Measurements from ENCODE around the gene SLC25A38.
"Not testable (repeated sequence)": the region's sequence is repeated elsewhere in the genome, so short reads cannot be mapped to it uniquely, and the experiment has no call there.

The SLC25A38 gene

GRCh38 chr3:39404943-39405686 is 21.9 kb downstream of the SLC25A38 start:
- no peak for DNase-seq
- in situ Hi-C loops (cut with HindIII; ENCODE audit: low pct_ligation_motif_present, low pct_unique_long_range_greater_than_20kb, low sequenced_read_pairs), result no loop called here

GRCh38 chr3:39405687-39406367 is 22.7 kb downstream of the SLC25A38 start:
- in situ Hi-C loops (cut with HindIII; ENCODE audit: low pct_ligation_motif_present, low pct_unique_long_range_greater_than_20kb, low sequenced_read_pairs), result no loop called here
- no peak for DNase-seq

DNA sequence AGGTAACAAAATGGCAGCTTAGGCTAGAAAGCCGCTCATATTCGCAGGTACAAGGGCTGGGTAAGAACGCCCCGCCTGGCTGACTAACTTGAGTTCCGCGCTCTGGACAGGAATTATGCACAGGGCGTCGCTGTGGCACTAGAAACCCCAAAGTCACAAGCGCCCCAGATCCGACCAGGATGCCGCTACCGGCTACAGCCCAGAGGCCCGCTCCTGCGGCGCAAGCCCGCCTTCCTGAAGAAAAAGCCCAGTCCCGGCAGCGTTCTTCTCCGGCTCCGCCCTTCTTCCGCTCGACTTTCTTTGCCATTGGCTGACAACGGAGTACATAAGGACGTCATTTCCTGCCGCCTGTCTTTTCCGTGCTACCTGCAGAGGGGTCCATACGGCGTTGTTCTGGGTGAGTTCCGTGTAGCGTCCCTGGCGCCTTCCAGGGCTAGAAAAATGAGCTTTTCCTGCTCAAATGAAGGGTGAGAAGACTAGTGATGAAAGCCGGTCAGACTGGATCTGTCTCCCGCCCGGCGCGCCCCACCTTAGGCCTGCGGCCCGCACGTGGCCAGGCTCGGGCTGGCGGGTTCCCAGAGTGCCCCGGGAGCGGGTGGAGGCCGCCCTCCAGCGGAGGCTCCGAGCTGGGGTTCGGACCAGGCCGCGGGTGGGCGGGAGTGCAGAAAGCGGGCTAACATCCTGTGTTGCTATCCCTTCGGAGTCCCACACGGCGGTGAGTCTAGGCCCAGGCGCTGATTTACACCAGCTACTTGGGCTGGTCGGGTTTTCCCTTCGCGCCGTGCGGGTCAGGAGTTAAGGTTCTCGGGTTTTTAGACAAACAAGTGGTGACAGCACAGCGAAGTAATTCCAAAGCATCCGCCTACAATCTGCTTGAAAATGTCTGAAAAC is 23.4 kb downstream of the SLC25A38 start, which contains the start of gene RPSA:
RPSA (plus strand) TSS at position 353 of the 891 bp plus-strand sequence. CDS start 934 bp downstream, outside the sequence.
- DNase-seq, result peak; percentile 96
- in situ Hi-C loops (cut with HindIII; ENCODE audit: low pct_ligation_motif_present, low pct_unique_long_range_greater_than_20kb, low sequenced_read_pairs), result no loop called here

DNA sequence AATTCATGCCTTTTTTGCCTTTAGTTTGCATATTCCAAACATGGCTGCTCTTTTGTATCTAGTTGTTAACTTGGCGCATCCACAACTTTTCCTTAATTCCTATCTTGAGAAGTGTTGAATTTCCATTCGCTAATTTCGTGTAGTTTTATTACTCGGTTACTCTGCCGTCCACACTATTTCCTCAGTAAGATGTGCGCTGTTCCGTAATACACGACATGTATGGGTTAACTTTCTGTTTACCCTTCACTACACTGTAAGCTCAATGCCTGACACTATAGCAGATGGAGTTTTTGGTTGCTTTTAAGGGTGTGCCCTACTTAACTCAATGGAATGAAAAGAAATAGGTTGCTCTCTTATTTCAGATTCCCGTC is 24.1 kb downstream of the SLC25A38 start:
- DNase-seq, result no peak
- in situ Hi-C loops (cut with HindIII; ENCODE audit: low pct_ligation_motif_present, low pct_unique_long_range_greater_than_20kb, low sequenced_read_pairs), result no loop called here

DNA sequence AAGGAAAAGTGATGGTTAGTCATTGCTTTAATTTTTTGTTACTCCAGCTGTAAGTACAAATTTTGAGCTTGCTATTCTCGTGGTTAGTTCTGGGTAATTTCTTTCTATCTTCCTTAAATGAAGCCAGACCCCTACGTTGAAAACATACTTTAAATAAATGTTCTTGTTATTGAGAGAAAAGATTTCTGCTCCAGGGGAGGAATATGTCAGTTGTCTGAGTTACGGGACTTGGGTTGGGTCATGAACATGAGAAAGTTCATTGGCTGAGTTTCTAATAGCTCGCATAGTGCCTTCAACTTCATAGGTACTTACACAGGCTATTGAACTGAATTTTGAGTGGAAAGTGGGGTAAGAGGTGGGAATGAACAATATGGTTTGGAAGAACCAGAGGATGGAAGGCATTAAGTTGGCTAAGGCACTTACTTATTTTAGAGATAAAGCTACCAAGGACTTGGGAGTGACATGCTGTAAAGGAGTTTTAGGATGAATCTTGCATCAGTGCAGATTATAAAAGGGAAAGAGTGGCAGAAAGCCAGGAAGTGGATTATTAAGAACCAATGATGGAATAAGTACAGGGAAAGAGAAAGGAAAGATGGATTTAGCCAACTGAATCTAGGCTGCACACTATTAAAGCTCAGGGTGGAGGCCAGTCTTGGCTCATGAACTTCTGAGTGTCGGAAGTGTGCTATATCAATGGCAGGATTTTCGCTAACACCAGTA is 24.8 kb downstream of the SLC25A38 start:
- in situ Hi-C loops (cut with HindIII; ENCODE audit: low pct_ligation_motif_present, low pct_unique_long_range_greater_than_20kb, low sequenced_read_pairs), result no loop called here
- no peak for DNase-seq

DNA sequence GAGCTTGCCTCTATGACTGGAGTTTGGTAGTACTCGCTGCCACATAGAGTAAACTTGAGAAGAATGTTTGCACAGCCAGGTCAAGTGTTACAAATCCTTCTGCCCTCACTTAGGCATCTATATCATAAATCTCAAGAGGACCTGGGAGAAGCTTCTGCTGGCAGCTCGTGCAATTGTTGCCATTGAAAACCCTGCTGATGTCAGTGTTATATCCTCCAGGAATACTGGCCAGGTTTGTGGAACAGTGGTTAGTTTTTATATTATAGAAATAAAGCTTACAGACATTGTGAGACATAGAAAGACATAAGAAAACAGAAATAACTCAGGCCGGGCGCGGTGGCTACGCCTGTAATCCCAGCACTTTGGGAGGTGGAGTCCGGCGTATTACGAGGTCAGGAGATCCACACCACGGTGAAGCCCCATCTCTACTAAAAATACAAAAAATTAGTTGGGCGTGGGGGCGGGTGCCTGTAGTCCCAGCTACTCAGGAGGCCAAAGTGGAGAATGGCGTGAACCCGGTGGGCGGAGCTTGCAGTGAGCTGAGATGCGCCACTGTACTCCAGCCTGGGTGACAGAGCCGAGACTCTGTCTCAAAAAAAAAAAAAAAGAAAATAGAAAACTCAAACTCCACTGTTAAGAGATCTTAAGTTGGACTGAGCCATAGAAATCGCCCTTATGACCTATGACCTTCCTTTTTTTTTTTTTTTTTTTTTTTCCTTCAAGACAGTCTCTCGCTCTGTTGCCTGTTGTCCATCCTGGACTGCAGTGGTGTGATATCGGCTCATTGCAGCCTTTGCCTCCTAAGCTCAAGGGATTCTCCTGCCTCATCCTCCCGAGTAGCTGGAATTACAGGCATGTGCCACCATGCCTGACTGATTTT is 25.6 kb downstream of the SLC25A38 start:
- in situ Hi-C loops (cut with HindIII; ENCODE audit: low pct_ligation_motif_present, low pct_unique_long_range_greater_than_20kb, low sequenced_read_pairs), result no loop called here
- no peak for DNase-seq

DNA sequence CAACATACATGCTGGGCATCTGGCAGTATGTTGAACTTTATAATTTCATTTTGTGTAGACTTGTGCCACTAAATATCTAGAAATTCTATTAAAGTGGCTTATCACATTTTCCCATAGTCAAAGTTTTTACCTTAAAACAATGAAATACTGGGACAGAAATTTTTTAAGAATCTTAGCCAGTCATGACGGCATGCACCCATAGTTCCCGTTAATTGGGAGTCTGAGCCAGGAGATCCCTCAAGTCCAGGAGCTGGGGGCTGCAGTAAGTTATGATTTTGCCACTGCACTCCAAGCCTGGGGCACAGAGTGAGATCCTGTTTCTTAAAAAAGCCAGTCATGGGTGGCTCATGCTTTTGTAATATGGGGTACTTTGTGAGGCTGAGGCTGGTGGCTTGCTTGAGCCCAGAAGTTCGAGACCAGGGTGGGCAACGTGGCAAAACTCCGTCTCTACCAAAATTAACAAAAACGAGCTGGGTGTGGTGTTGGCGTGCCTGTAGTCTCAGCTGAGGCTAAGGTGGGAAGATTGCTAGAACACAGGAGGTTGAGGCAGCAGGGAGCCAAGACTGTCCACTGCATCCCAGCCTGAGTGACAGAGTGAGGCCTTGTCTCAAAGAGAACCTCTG is 26.5 kb downstream of the SLC25A38 start:
- no peak for DNase-seq
- in situ Hi-C loops (cut with HindIII; ENCODE audit: low pct_ligation_motif_present, low pct_unique_long_range_greater_than_20kb, low sequenced_read_pairs), result no loop called here

GRCh38 chr3:39410893-39411292 is 27.7 kb downstream of the SLC25A38 start:
- no peak for DNase-seq
- in situ Hi-C loops (cut with HindIII; ENCODE audit: low pct_ligation_motif_present, low pct_unique_long_range_greater_than_20kb, low sequenced_read_pairs), result no loop called here

GRCh38 chr3:39412668-39413260 is 29.6 kb downstream of the SLC25A38 start:
- in situ Hi-C loops (cut with HindIII; ENCODE audit: low pct_ligation_motif_present, low pct_unique_long_range_greater_than_20kb, low sequenced_read_pairs), result no loop called here
- no peak for DNase-seq

GRCh38 chr3:39413691-39414420 is 30.7 kb downstream of the SLC25A38 start:
- in situ Hi-C loops (cut with HindIII; ENCODE audit: low pct_ligation_motif_present, low pct_unique_long_range_greater_than_20kb, low sequenced_read_pairs), result no loop called here
- no peak for DNase-seq

- in situ Hi-C loops (cut with HindIII; ENCODE audit: low pct_ligation_motif_present, low pct_unique_long_range_greater_than_20kb, low sequenced_read_pairs), result no loop called here
Measured at GRCh38 chr3:39414421-39414907, 31.3 kb downstream of the SLC25A38 start.

GRCh38 chr3:39415302-39415701 is 32.1 kb downstream of the SLC25A38 start:
- in situ Hi-C loops (cut with HindIII; ENCODE audit: low pct_ligation_motif_present, low pct_unique_long_range_greater_than_20kb, low sequenced_read_pairs); DNase-seq: not testable (repeated sequence)

More at GRCh38 chr3:39414421-39414907, 31.3 kb downstream of the SLC25A38 start:
- DNase-seq, result no peak

GRCh38 chr3:39415983-39416382 is 32.8 kb downstream of the SLC25A38 start:
- in situ Hi-C loops (cut with HindIII; ENCODE audit: low pct_ligation_motif_present, low pct_unique_long_range_greater_than_20kb, low sequenced_read_pairs), result no loop called here

DNA sequence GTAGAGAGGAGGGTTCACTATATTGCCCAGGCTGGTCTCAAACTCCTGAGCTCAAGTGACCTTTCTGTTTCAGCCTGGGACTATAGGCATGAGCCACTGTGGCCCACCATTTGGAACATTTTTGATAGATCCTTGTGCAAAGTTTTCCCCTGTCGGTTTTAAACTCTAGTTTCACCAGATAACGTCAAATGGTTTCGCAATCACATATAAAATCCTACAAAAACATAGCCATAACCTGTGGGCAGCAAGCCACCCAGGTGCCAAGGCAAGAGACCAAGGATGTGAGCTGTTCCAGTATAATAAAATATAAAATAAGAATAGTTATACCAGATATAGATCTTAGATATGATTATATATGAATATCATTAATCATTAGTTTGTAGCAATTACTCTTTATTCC is 33.8 kb downstream of the SLC25A38 start:
- in situ Hi-C loops (cut with HindIII; ENCODE audit: low pct_ligation_motif_present, low pct_unique_long_range_greater_than_20kb, low sequenced_read_pairs); DNase-seq: not testable (repeated sequence)

More at GRCh38 chr3:39415983-39416382, 32.8 kb downstream of the SLC25A38 start:
- DNase-seq, result no peak

GRCh38 chr3:39418556-39419225 is 35.5 kb downstream of the SLC25A38 start:
- DNase-seq; in situ Hi-C loops (cut with HindIII; ENCODE audit: low pct_ligation_motif_present, low pct_unique_long_range_greater_than_20kb, low sequenced_read_pairs): not testable (repeated sequence)

All from ACHN (cell line).